Astrocyte (in vitro differentiated cells and primary cell): ENCODE data around the gene MFSD6L. TPM values are rescaled to one million over a fixed set of nuclear protein-coding genes. Genes with fewer than 3 reads are reported as not detected.

ENCODE experiments used
- DNase-seq: peaks from one replicate; pipeline ENCODE4 v3.0.0-alpha.2; 2010; ENCODE audit warnings: low read depth
- FAIRE-seq: peaks from 2 replicates; lab custom pipeline; 2011; peaks lifted over from hg19 to GRCh38; lab: Jason Lieb, UNC
- H2AFZ ChIP-seq: 2 replicates; pipeline ENCODE4 v1.6.0; 2012; ENCODE audit warnings: low read depth, low read length, inconsistent platforms
- H3K27ac ChIP-seq: 2 replicates; pipeline ENCODE4 v1.5.1; 2011; ENCODE audit warnings: low read depth, low read length, inconsistent platforms
- H3K27me3 ChIP-seq: 2 replicates; pipeline ENCODE4 v1.6.0; 2011; ENCODE audit warnings: low read length, inconsistent platforms; ENCODE audit not compliant: insufficient read depth
- H3K36me3 ChIP-seq: 2 replicates; pipeline ENCODE4 v1.5.1; 2011; ENCODE audit warnings: low read length, inconsistent platforms; ENCODE audit not compliant: insufficient read depth
- H3K4me1 ChIP-seq: 2 replicates; pipeline ENCODE4 v1.5.1; 2011; ENCODE audit warnings: low read length, inconsistent platforms; ENCODE audit not compliant: insufficient read depth
- H3K4me2 ChIP-seq: 2 replicates; pipeline ENCODE4 v1.6.0; 2012; ENCODE audit warnings: low read length, inconsistent platforms
- H3K4me3 ChIP-seq: 2 replicates; pipeline ENCODE4 v1.5.1; 2011; ENCODE audit warnings: low read depth, mild to moderate bottlenecking, low read length, inconsistent platforms; ENCODE audit not compliant: insufficient read depth
- H3K79me2 ChIP-seq: 2 replicates; pipeline ENCODE4 v1.6.0; 2012; ENCODE audit warnings: mild to moderate bottlenecking, low read length, inconsistent platforms; ENCODE audit not compliant: insufficient read depth
- H3K9ac ChIP-seq: 2 replicates; pipeline ENCODE4 v1.6.0; 2012; ENCODE audit warnings: mild to moderate bottlenecking, low read length, inconsistent platforms
- H3K9me3 ChIP-seq: 2 replicates; pipeline ENCODE4 v1.5.1; 2012; ENCODE audit warnings: low read depth, mild to moderate bottlenecking, low read length, inconsistent platforms; ENCODE audit not compliant: insufficient read depth
- H4K20me1 ChIP-seq: 2 replicates; pipeline ENCODE4 v1.6.0; 2012; ENCODE audit warnings: low read length, inconsistent platforms; ENCODE audit not compliant: insufficient read depth
- H3K27ac Mint-ChIP-seq: one replicate; pipeline ENCODE4 v1.8.0; 2021; ENCODE audit warnings: mild to moderate bottlenecking, mixed read lengths; ENCODE audit not compliant: unreplicated experiment
- H3K27me3 Mint-ChIP-seq: one replicate; pipeline ENCODE4 v1.8.0; 2021; ENCODE audit warnings: low read depth, mixed read lengths; ENCODE audit not compliant: unreplicated experiment
- H3K36me3 Mint-ChIP-seq: one replicate; pipeline ENCODE4 v1.8.0; 2021; ENCODE audit warnings: low read depth, mixed read lengths; ENCODE audit not compliant: unreplicated experiment
- H3K4me1 Mint-ChIP-seq: one replicate; pipeline ENCODE4 v1.8.0; 2021; ENCODE audit warnings: low read depth, mixed read lengths; ENCODE audit not compliant: unreplicated experiment
- H3K4me3 Mint-ChIP-seq: one replicate; pipeline ENCODE4 v1.8.0; 2021; ENCODE audit warnings: mild to moderate bottlenecking, moderate library complexity, mixed read lengths; ENCODE audit not compliant: unreplicated experiment
- H3K9me3 Mint-ChIP-seq: one replicate; pipeline ENCODE4 v1.8.0; 2021; ENCODE audit warnings: mild to moderate bottlenecking, mixed read lengths; ENCODE audit not compliant: unreplicated experiment
- EZH2 ChIP-seq: IDR thresholded peaks from 2 replicates; pipeline ENCODE4 v1.6.1; 2012; ENCODE audit warnings: mild to moderate bottlenecking, low read length, inconsistent platforms; ENCODE audit not compliant: insufficient read depth
- total RNA-seq: library from RNA; stranded (reverse); gene quantifications from 2 replicates; pipeline ENCODE4 v1.2.1, GENCODE V29; 2021
- TF ChIP-seq, protein P1 (sequence below): IDR thresholded peaks from 2 replicates; pipeline ENCODE4 v1.5.1; 2011; ENCODE audit warnings: low read depth, mild to moderate bottlenecking, inconsistent platforms, low read length, moderate library complexity; ENCODE audit not compliant: insufficient read depth

The MFSD6L gene
- total RNA-seq, 1 donor from 2014 or later: not detected

DNA sequence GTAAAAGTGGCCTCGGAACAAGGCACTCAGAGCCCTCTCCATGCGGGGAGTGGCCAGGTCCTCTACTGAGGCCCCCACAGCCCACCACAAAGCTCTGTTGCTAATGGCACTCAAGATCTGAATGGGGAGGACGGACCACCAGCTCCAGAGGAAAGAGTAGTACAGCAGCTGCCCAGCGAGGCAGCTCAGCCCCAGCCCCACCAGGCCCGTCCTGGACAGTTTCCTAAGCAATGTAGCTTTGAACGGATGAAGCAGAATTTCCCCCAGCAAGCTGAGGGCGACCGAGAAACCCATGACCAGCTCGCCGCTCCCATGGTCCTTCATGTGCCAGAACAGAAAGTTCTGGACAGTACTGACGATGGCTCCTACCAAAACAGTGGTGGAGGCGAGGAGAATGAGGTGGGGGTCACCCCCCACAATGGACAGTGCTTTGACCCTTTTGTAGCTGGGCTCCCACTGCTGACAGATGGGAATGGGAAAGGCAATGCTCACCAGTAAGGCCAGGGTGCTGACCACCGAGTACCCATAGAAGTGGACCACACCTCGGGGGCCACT lies 1.5 kb downstream of the MFSD6L start:
- Mint-ChIP-seq H3K27me3 (peaks cover 41% of the 10 kb centered on the region), H3K27ac (no peak overlapping the region), H3K36me3 (peaks cover 1% of the 10 kb centered on the region), H3K4me3 (no peak overlapping the region), H3K9me3 (peaks cover 4% of the 10 kb centered on the region), H3K4me1 (peaks cover 5% of the 10 kb centered on the region)
- no peak for DNase-seq
- Histone ChIP-seq H3K9me3 (no peaks in the 10 kb centered on the region), H3K27me3 (peaks cover 15% of the 10 kb centered on the region), H3K9ac (no peak overlapping the region), H3K4me1 (no peaks in the 10 kb centered on the region), H3K36me3 (no peaks in the 10 kb centered on the region), H3K4me2 (no peak overlapping the region), H2AFZ (no peak overlapping the region), H3K79me2 (no peaks in the 10 kb centered on the region), H3K27ac (no peak overlapping the region), H3K4me3 (no peak overlapping the region), H4K20me1 (no peaks in the 10 kb centered on the region)
- no peak for TF ChIP-seq EZH2
- TF ChIP-seq, protein P1, sequence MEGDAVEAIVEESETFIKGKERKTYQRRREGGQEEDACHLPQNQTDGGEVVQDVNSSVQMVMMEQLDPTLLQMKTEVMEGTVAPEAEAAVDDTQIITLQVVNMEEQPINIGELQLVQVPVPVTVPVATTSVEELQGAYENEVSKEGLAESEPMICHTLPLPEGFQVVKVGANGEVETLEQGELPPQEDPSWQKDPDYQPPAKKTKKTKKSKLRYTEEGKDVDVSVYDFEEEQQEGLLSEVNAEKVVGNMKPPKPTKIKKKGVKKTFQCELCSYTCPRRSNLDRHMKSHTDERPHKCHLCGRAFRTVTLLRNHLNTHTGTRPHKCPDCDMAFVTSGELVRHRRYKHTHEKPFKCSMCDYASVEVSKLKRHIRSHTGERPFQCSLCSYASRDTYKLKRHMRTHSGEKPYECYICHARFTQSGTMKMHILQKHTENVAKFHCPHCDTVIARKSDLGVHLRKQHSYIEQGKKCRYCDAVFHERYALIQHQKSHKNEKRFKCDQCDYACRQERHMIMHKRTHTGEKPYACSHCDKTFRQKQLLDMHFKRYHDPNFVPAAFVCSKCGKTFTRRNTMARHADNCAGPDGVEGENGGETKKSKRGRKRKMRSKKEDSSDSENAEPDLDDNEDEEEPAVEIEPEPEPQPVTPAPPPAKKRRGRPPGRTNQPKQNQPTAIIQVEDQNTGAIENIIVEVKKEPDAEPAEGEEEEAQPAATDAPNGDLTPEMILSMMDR: no peak
- FAIRE-seq: no peak

DNA sequence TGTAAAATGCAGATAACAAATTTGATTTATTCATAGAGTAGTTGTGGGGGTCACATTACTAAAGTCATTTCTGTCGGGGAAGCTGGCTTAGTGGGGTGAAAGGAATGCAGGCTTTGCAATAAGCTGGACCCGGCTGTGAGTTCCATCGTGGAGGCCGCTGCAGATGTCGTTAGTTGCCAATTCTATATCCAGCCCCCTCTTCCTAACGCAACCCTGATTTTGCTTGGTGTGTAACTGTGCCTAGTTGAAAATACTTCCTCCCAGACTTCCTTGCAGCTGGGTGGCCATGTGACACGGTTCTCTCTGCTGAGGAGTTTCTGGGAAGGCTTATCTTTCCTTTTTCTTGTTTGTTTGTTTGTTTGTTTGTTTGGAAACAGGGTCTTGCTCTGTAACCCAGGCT lies 4.5 kb downstream of the MFSD6L start:
- Histone ChIP-seq H3K27me3 (peaks cover 12% of the 10 kb centered on the region), H3K4me1 (peaks cover 3% of the 10 kb centered on the region), H3K27ac (no peak overlapping the region), H4K20me1 (no peaks in the 10 kb centered on the region), H3K4me3 (no peak overlapping the region), H2AFZ (no peak overlapping the region), H3K9ac (no peak overlapping the region), H3K9me3 (peaks cover 3% of the 10 kb centered on the region), H3K79me2 (no peaks in the 10 kb centered on the region), H3K36me3 (no peaks in the 10 kb centered on the region), H3K4me2 (no peak overlapping the region)
- Mint-ChIP-seq H3K4me3 (no peak overlapping the region), H3K36me3 (peaks cover 3% of the 10 kb centered on the region), H3K27ac (no peak overlapping the region), H3K4me1 (peaks cover 3% of the 10 kb centered on the region), H3K9me3 (peaks cover 14% of the 10 kb centered on the region), H3K27me3 (peaks cover 27% of the 10 kb centered on the region)
- TF ChIP-seq, protein P1: no peak
- no peak for DNase-seq
- no peak for FAIRE-seq

DNA sequence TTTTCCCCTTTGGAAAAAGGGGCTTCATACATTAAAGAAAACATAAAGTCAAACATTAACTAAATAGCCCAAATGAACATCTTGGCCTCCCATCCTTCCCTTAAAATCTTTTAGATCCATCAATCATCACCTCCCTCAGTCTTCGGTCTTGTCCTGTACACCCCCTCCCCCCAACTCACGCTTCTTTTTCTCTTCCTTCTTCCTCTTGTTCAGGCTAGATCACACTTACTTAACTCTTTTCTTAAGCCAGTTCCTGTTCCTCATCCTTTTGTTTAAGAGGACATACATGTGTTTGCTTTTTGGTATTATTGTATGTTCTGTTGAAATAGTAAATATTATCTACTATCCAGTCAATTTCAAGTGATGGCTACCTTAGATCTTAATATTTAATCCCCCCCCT lies 5.5 kb downstream of the MFSD6L start:
- H3K4me1 Mint-ChIP-seq: no peaks in the 10 kb centered on the region
- Histone ChIP-seq H3K4me3 (no peak overlapping the region), H3K9ac (no peak overlapping the region), H3K9me3 (peaks cover 3% of the 10 kb centered on the region), H3K79me2 (no peaks in the 10 kb centered on the region), H3K36me3 (no peaks in the 10 kb centered on the region), H3K4me2 (no peak overlapping the region), H4K20me1 (no peaks in the 10 kb centered on the region), H2AFZ (no peak overlapping the region), H3K27ac (no peak overlapping the region), H3K27me3 (peaks cover 9% of the 10 kb centered on the region), H3K4me1 (peaks cover 3% of the 10 kb centered on the region)
- H3K36me3 Mint-ChIP-seq: peaks cover 4% of the 10 kb centered on the region
- H3K27me3 Mint-ChIP-seq: peaks cover 24% of the 10 kb centered on the region
- TF ChIP-seq EZH2: no peak
- TF ChIP-seq, protein P1: no peak
- H3K9me3 Mint-ChIP-seq: peaks cover 14% of the 10 kb centered on the region
- FAIRE-seq (no peak), DNase-seq (no peak)
- no peak overlapping the region for H3K27ac Mint-ChIP-seq
- no peak overlapping the region for H3K4me3 Mint-ChIP-seq
